Lower lobe of right lung (tissue), 2 donors: ENCODE measurements around the gene LOXL1. TPM values are rescaled to one million over a fixed set of nuclear protein-coding genes. Genes with fewer than 3 reads are reported as not detected.

ENCODE experiments used
- ATAC-seq, 2 donors: fragments of 200-7000 bp; cut with Tn5 transposase; one replicate each; pipeline ENCODE4 v1.9.1; 2020 to 2022; ENCODE audit warnings: mild to moderate bottlenecking in 2 of 2, moderate library complexity in 2 of 2
- DNase-seq: peaks from one replicate; pipeline ENCODE4 v3.0.0-alpha.2; 2020
- H3K27ac ChIP-seq: fragments of 200-600 bp; one replicate; pipeline ENCODE4 v1.8.0; 2022
- H3K27me3 ChIP-seq: fragments of 200-600 bp; one replicate; pipeline ENCODE4 v1.8.0; 2022; ENCODE audit warnings: low read depth
- H3K36me3 ChIP-seq: fragments of 200-600 bp; one replicate; pipeline ENCODE4 v1.8.0; 2022; ENCODE audit warnings: mild to moderate bottlenecking
- H3K4me1 ChIP-seq: fragments of 200-600 bp; one replicate; pipeline ENCODE4 v1.8.0; 2022
- H3K4me3 ChIP-seq: fragments of 200-600 bp; one replicate; pipeline ENCODE4 v1.8.0; 2022; ENCODE audit warnings: mild to moderate bottlenecking
- H3K9me3 ChIP-seq: fragments of 200-600 bp; one replicate; pipeline ENCODE4 v1.8.0; 2022
- CTCF ChIP-seq: fragments of 200-600 bp; IDR thresholded peaks from one replicate; pipeline ENCODE4 v1.8.0; 2022; ENCODE audit warnings: antibody characterized with exemption, mild to moderate bottlenecking
- intact Hi-C: fragments of 100-400 bp; cut with DNase I; formaldehyde crosslinking; loops from one replicate; pipeline ENCODE4 v1.11.0; 2022
- total RNA-seq: library from RNA; stranded (reverse); fragmentation: NEBNext Ultra II Directional; extraction: Animal tissue kit (Norgen Biotek cat#: 25700); gene quantifications from one replicate; pipeline ENCODE4 v1.2.1, GENCODE V29; 2021
- donor health status: DM: no; HTN: yes; CAD: no; lungs with severe emphysema.

The LOXL1 gene
- total RNA-seq, 1 donor from 2014 or later: 7.6 TPM

DNA sequence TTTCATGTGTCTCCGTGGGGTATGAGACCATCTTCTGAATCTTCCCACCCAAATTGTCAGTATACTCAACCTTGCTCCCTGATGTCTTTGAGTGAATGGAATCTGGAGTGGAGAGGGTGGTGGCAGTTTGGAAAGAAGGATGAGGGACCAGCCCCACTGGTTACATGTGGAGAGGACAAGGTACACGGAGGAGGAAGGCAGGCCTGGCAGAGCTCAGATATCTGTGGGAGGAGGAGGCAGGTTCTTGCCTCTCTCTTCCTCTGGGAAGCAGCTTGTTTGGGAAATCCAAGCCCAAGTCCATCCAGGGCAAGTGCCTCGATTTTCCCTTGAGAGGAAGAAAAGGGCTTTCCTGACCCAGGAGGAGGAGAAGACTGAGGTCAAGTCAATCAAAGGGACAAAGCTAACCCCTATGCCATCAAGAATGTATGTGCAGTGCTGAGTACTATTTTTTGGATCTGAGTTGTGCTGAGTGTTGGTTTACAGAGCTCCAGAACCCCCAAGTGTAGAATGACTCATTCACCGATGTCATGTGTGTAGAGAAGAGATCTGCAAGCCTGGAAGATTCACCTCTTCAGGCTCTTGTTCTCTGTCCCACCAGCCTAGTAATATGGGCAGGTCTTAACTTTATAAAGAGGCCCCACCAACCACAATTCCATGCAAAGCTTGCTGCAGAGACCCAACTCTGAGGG is 19.8 kb upstream of the LOXL1 start:
- Histone ChIP-seq H3K36me3 (no peaks in the 10 kb centered on the region), H3K4me3 (no peak overlapping the region), H3K4me1 (no peaks in the 10 kb centered on the region), H3K27me3 (no peaks in the 10 kb centered on the region), H3K9me3 (no peaks in the 10 kb centered on the region), H3K27ac (no peak overlapping the region)
- no peak for TF ChIP-seq CTCF
- ATAC-seq: no peak
- intact Hi-C loops: no loop called here
- DNase-seq: peak; percentile 4

- no peak for TF ChIP-seq CTCF
- no peak overlapping the region for H3K4me3 ChIP-seq
- H3K9me3 ChIP-seq: no peaks in the 10 kb centered on the region
- ATAC-seq (no peak), DNase-seq (no peak)
- no peaks in the 10 kb centered on the region for H3K27me3 ChIP-seq
- no peaks in the 10 kb centered on the region for H3K36me3 ChIP-seq
- intact Hi-C loops: no loop called here
- H3K4me1 ChIP-seq: no peaks in the 10 kb centered on the region
- H3K27ac ChIP-seq: no peak overlapping the region
Observed at GRCh38 chr15:73907035-73907408, 19.2 kb upstream of the LOXL1 start.

DNA sequence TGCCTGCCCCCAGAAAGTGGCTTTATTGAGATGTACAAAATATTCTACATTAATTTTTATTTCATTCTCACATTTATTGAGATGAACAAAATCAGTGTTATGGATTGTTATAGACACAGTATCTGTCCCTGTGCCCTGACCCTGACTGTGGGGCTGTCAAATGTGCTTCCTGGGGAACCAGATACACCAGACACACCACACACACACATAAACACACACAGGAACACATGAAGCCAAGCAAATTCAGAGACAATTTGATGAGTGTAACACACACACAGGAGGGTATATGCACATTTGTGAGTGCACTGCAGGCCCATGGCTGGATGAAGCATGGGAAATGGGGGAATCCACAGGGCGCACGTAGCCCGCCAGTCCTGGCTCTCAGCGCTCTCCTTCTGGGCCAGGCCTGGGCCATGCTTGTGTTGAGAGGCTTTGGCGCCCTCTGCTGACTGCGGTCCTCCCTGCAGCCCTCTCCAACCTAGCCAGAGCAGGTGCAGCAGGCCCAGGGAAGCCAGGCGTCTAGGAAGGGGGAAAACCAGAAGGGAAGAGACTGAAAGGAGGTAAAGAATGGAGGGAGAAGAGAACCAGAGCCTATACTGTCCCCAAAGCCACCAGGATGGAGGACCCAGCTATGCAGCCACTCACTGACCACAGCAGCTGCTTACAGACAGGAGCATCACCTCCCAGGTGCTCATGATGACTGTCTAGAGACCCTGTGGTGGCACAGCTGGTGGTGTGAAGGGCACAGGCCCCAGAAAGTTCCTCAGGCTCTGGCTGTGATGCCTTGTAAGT is 18.0 kb upstream of the LOXL1 start:
- ATAC-seq (peak; percentile 95 to 96), DNase-seq (peak; percentile 87)
- no peak overlapping the region for H3K27ac ChIP-seq
- intact Hi-C loops: no loop called here
- no peak overlapping the region for H3K4me3 ChIP-seq
- no peaks in the 10 kb centered on the region for H3K4me1 ChIP-seq
- H3K27me3 ChIP-seq: no peaks in the 10 kb centered on the region
- H3K9me3 ChIP-seq: no peaks in the 10 kb centered on the region
- H3K36me3 ChIP-seq: no peaks in the 10 kb centered on the region
- TF ChIP-seq CTCF: peak; percentile 92

GRCh38 chr15:73908822-73909122 is 17.5 kb upstream of the LOXL1 start:
- no peaks in the 10 kb centered on the region for H3K36me3 ChIP-seq
- no peak overlapping the region for H3K27ac ChIP-seq
- no peak for ATAC-seq
- H3K9me3 ChIP-seq: no peaks in the 10 kb centered on the region
- H3K4me3 ChIP-seq: no peak overlapping the region
- intact Hi-C loops: no loop called here
- TF ChIP-seq CTCF: no peak
- DNase-seq: peak; percentile 8
- H3K4me1 ChIP-seq: no peaks in the 10 kb centered on the region
- H3K27me3 ChIP-seq: no peaks in the 10 kb centered on the region

DNA sequence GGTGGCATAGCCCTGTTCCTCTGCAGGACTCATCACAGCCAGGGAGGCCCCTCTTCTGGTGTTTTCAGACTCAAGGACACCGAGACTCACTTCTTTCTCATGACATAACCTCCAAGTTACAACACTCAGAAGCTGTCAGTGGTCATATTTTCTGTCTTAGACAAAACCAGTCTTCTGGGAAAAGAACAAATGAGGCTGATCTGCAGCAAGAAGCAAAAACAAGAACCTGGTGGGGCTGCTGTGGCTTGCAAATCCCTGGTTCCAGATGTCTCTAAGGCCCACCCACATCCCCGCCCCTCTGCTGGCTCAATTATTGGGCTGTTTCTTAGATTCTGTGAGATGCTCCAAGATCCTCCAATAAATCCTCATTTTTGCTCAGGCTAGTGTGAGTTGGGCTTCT is 16.6 kb upstream of the LOXL1 start:
- Histone ChIP-seq H3K27ac (no peak overlapping the region), H3K27me3 (no peaks in the 10 kb centered on the region), H3K4me1 (no peaks in the 10 kb centered on the region), H3K9me3 (no peaks in the 10 kb centered on the region), H3K4me3 (no peak overlapping the region), H3K36me3 (no peaks in the 10 kb centered on the region)
- no peak for TF ChIP-seq CTCF
- DNase-seq (no peak), ATAC-seq (no peak)
- intact Hi-C loops: no loop called here
